AG04449 (cell line): ENCODE measurements around the gene FPR3.

Source experiments
- CTCF ChIA-PET: fragments of 350-600 bp; formaldehyde crosslinking; extraction: SDS; loops from one replicate; lab custom pipeline; 2021; ENCODE audit warnings: antibody characterized with exemption; lab: Yijun Ruan, JAX
- POLR2A ChIA-PET: fragments of 400-600, 350-600 bp; formaldehyde crosslinking; extraction: SDS; loops from one replicate; lab custom pipeline; 2020; ENCODE audit warnings: antibody characterized with exemption, inconsistent platforms; lab: Yijun Ruan, JAX
- DNase-seq: peaks from one replicate; pipeline ENCODE4 v3.0.0-alpha.2; 2010; ENCODE audit warnings: low read depth, low spot score
- H3K4me3 ChIP-seq: 2 replicates; pipeline ENCODE4 v1.5.1; 2011; ENCODE audit warnings: low read depth, mild to moderate bottlenecking, control low read depth, low read length
- CTCF ChIP-seq: IDR thresholded peaks from one replicate; pipeline ENCODE4 v1.5.1; 2011; ENCODE audit warnings: mild to moderate bottlenecking, moderate library complexity, low read length, control low read depth, inconsistent platforms; ENCODE audit not compliant: insufficient read depth; ENCODE audit errors: missing control alignments

The FPR3 gene

GRCh38 chr19:51794885-51795490 lies at the start of gene FPR3:
FPR3 (plus strand) TSS chr19:51795157; CDS start chr19:51823749, 28,592 bp downstream.
- CTCF ChIA-PET = interaction anchor here (0.7 kb wide), 1 partner anchor 17 kb away, joined by 4 read pairs; no protein-coding TSS in a partner anchor
- no peak within 1 kb of the TSS for H3K4me3 ChIP-seq
- POLR2A ChIA-PET = no interaction called here
- TF ChIP-seq CTCF = no peak
- DNase-seq = no peak

GRCh38 chr19:51746731-51747130 lies 48.2 kb upstream of the FPR3 start:
- TF ChIP-seq CTCF = no peak
- no peak overlapping the region for H3K4me3 ChIP-seq
- ChIA-PET CTCF (no interaction called here), POLR2A (no interaction called here)
- DNase-seq = no peak

- ChIA-PET CTCF (no interaction called here), POLR2A (no interaction called here)
- no peak for TF ChIP-seq CTCF
- DNase-seq = no peak
- H3K4me3 ChIP-seq = no peak overlapping the region
Observed at GRCh38 chr19:51749979-51750378, 45.0 kb upstream of the FPR3 start.

- no peak for TF ChIP-seq CTCF
- no peak for DNase-seq
- ChIA-PET POLR2A (no interaction called here), CTCF (no interaction called here)
- no peak overlapping the region for H3K4me3 ChIP-seq
Observed at GRCh38 chr19:51750400-51751094, 44.4 kb upstream of the FPR3 start.

GRCh38 chr19:51751655-51752054 lies 43.3 kb upstream of the FPR3 start, which contains the start of gene FPR1:
FPR1 (minus strand) TSS chr19:51751878; CDS start chr19:51746994, 4,884 bp downstream.
- ChIA-PET CTCF (no interaction called here), POLR2A (no interaction called here)
- no peak for DNase-seq
- no peak for TF ChIP-seq CTCF
- H3K4me3 ChIP-seq = no peak within 1 kb of the TSS

- ChIA-PET POLR2A (no interaction called here), CTCF (no interaction called here)
- no peak for TF ChIP-seq CTCF
- DNase-seq = no peak
- no peak overlapping the region for H3K4me3 ChIP-seq
Observed at GRCh38 chr19:51754109-51754508, 40.8 kb upstream of the FPR3 start.
